Right lung (tissue), 10 donors: ENCODE measurements around the gene CDT1. TPM values are rescaled to one million over a fixed set of nuclear protein-coding genes. Genes with fewer than 3 reads are reported as not detected.

Experiments used
- DNase-seq, 2 donors: peaks; one replicate each; pipeline ENCODE4 v3.0.0-alpha.2; 2013
- long read RNA-seq, 8 donors: transcript quantifications; one replicate each; lab custom pipeline, GENCODE V29; 2026
- polyA plus RNA-seq, 5 donors: library from polyadenylated mRNA; unstranded; fragments of 120-200 nt; gene quantifications; one replicate each; pipeline versions ENCODE4 v1.2.1 to v1.2.3, GENCODE V29; 2013; ENCODE audit warnings: inconsistent platforms in 1 of 5, low replicate concordance in 1 of 5; ENCODE audit not compliant: insufficient read length in 5 of 5, insufficient read depth in 1 of 5

The CDT1 gene
- polyA plus RNA-seq: 10 to 100 TPM; 11.9 to 17.3 (median 12.9) TPM
- long read RNA-seq, donor 1, transcript CDT1-201 (10 exons, 3,240 nt): major isoform, 11 of 19 reads
- long read RNA-seq, donor 1, partial matches to known transcripts: 8 of 19 reads
- long read RNA-seq, donor 1, other reads (novel, unspliced or antisense): 0 of 19 reads
- long read RNA-seq, donor 2, transcript CDT1-201 (10 exons, 3,240 nt): major isoform, 9 of 9 reads
- long read RNA-seq, donor 2, partial matches to known transcripts: 0 of 9 reads
- long read RNA-seq, donor 2, other reads (novel, unspliced or antisense): 0 of 9 reads
- long read RNA-seq, donor 3, transcript CDT1-201 (10 exons, 3,240 nt): major isoform, 5 of 5 reads
- long read RNA-seq, donor 3, partial matches to known transcripts: 0 of 5 reads
- long read RNA-seq, donor 3, other reads (novel, unspliced or antisense): 0 of 5 reads
- long read RNA-seq, donor 4, partial matches to known transcripts: 0 of 1 reads
- long read RNA-seq, donor 4, other reads (novel, unspliced or antisense): 0 of 1 reads
- long read RNA-seq, donor 5, transcript CDT1-201 (10 exons, 3,240 nt): major isoform, 8 of 8 reads
- long read RNA-seq, donor 5, partial matches to known transcripts: 0 of 8 reads
- long read RNA-seq, donor 5, other reads (novel, unspliced or antisense): 0 of 8 reads
- long read RNA-seq, donor 6, transcript CDT1-201 (10 exons, 3,240 nt): major isoform, 7 of 7 reads
- long read RNA-seq, donor 6, partial matches to known transcripts: 0 of 7 reads
- long read RNA-seq, donor 6, other reads (novel, unspliced or antisense): 0 of 7 reads
- long read RNA-seq, donor 7, transcript CDT1-201 (10 exons, 3,240 nt): major isoform, 5 of 10 reads
- long read RNA-seq, donor 7, partial matches to known transcripts: 0 of 10 reads
- long read RNA-seq, donor 7, other reads (novel, unspliced or antisense): 5 of 10 reads
- long read RNA-seq, donor 8, partial matches to known transcripts: 0 of 2 reads
- long read RNA-seq, donor 8, other reads (novel, unspliced or antisense): 0 of 2 reads

GRCh38 chr16:88803264-88803987 lies at the start of gene CDT1:
CDT1 (plus strand) TSS chr16:88803789; CDS start chr16:88803832, 43 bp downstream.
- DNase-seq: peak; percentile 87 to 88

- no peak for DNase-seq
Observed at GRCh38 chr16:88754109-88754911, 49.3 kb upstream of the CDT1 start.

GRCh38 chr16:88754912-88755744 lies 48.5 kb upstream of the CDT1 start:
- DNase-seq: no peak

- no peak for DNase-seq
Observed at GRCh38 chr16:88755745-88756443, 47.7 kb upstream of the CDT1 start.

- no peak for DNase-seq
Observed at GRCh38 chr16:88758227-88758943, 45.2 kb upstream of the CDT1 start.

- DNase-seq: no peak
Observed at GRCh38 chr16:88758944-88759244, 44.7 kb upstream of the CDT1 start.

GRCh38 chr16:88759245-88759975 lies 44.2 kb upstream of the CDT1 start:
- no peak for DNase-seq

- no peak for DNase-seq
Observed at GRCh38 chr16:88759976-88760350, 43.6 kb upstream of the CDT1 start.

GRCh38 chr16:88760424-88761142 lies 43.0 kb upstream of the CDT1 start:
- no peak for DNase-seq

- no peak for DNase-seq
Observed at GRCh38 chr16:88761143-88761534, 42.5 kb upstream of the CDT1 start.

GRCh38 chr16:88761830-88762229 lies 41.8 kb upstream of the CDT1 start:
- DNase-seq: no peak

GRCh38 chr16:88762258-88762870 lies 41.2 kb upstream of the CDT1 start:
- DNase-seq: no peak

GRCh38 chr16:88762941-88763340 lies 40.6 kb upstream of the CDT1 start:
- DNase-seq: no peak

GRCh38 chr16:88763502-88764053 lies 40.0 kb upstream of the CDT1 start:
- DNase-seq: no peak

- DNase-seq: no peak
Observed at GRCh38 chr16:88764080-88764479, 39.5 kb upstream of the CDT1 start.

- peak in 1 of 2 donors; percentile 51 for DNase-seq
Observed at GRCh38 chr16:88764913-88765349, 38.7 kb upstream of the CDT1 start.
